Suprapubic skin (tissue), 4 donors: ENCODE measurements around the gene AMBP. TPM values are rescaled to one million over a fixed set of nuclear protein-coding genes. Genes with fewer than 3 reads are reported as not detected.
A peak's percentile ranks its signal among the peaks of the same experiment; 100 is the strongest.

Experiments
- DNase-seq, 2 donors: peaks; one replicate each; pipeline ENCODE4 v3.0.0-alpha.2; 2019; ENCODE audit warnings: low spot score in 2 of 2
- H3K27ac ChIP-seq: fragments of 200-600 bp; sonication (generic); one replicate; pipeline ENCODE4 v1.5.1; 2019
- H3K27me3 ChIP-seq: fragments of 200-600 bp; sonication (generic); one replicate; pipeline ENCODE4 v1.5.1; 2019
- H3K36me3 ChIP-seq: fragments of 200-600 bp; sonication (generic); one replicate; pipeline ENCODE4 v1.5.1; 2019
- H3K4me1 ChIP-seq: fragments of 200-600 bp; sonication (generic); one replicate; pipeline ENCODE4 v1.5.1; 2019
- H3K4me3 ChIP-seq: fragments of 200-600 bp; sonication (generic); one replicate; pipeline ENCODE4 v1.5.1; 2019; ENCODE audit warnings: mild to moderate bottlenecking
- H3K9me3 ChIP-seq: fragments of 200-600 bp; sonication (generic); one replicate; pipeline ENCODE4 v1.5.1; 2019
- EP300 ChIP-seq: sonication (generic); formaldehyde crosslinking; IDR thresholded peaks from one replicate; pipeline ENCODE4 v1.6.1; 2017; ENCODE audit warnings: antibody characterized with exemption
- POLR2A ChIP-seq, 2 donors: fragments of 450-650 bp; IDR thresholded peaks; one replicate each; pipeline ENCODE4 v1.6.1; 2017; ENCODE audit warnings: antibody characterized with exemption in 2 of 2, mild to moderate bottlenecking in 2 of 2, moderate library complexity in 2 of 2
- POLR2AphosphoS5 ChIP-seq, 3 donors: sonication (generic); formaldehyde crosslinking; IDR thresholded peaks; one replicate each; pipeline ENCODE4 v1.6.1; 2017; ENCODE audit warnings: antibody characterized with exemption in 3 of 3
- WGBS: methylation state at CpG from one replicate; pipeline ENCODE4 v1.1.5; 2018; 5-methylcytosine and 5-hydroxymethylcytosine counted together
- total RNA-seq, 4 donors: library from RNA; depleted of rRNA; stranded (reverse); fragments of >200 nt; gene quantifications; one replicate each; pipeline ENCODE4 v1.1.0, GENCODE V29; 2016
- TF ChIP-seq, protein P1 (sequence below), 2 donors: fragments of 200-600 bp in 1 of 2; fragments of 450-650 bp in 1 of 2; sonication (generic) in 1 of 2; IDR thresholded peaks; one replicate each; pipeline ENCODE4 v1.5.1; 2016 to 2019; ENCODE audit warnings: antibody characterized with exemption in 2 of 2, mild to moderate bottlenecking in 1 of 2, moderate library complexity in 1 of 2

Gene AMBP
- total RNA-seq, 4 donors from 2014 or later: 3.6 TPM; not detected in 3

DNA sequence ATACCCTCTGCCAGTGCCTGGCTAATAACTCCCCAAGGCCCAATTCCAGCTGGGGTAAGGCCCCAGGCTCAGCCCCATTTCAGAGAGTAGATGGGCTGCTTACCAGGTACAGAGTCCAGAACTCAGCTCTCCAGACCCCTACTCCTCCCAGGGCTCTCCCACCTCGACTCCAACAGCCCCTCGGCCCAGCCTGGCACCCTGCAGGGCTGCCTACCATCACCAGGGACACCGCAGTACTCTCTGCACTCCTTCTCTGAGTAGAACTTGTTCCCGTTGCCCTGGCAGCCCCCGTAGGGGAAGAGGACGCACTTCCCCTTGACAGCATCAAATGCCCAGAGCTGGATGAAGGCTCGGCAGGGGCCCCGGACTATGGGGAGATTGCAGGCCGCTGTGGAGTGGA is 17.4 kb downstream of the AMBP start:
- Histone ChIP-seq H3K9me3 (no peaks in the 10 kb centered on the region), H3K36me3 (no peaks in the 10 kb centered on the region), H3K27me3 (no peaks in the 10 kb centered on the region), H3K4me1 (no peaks in the 10 kb centered on the region), H3K27ac (no peak overlapping the region), H3K4me3 (no peak overlapping the region)
- DNase-seq: peak in 1 of 2 donors; percentile 76
- TF ChIP-seq POLR2AphosphoS5 (IDR thresholded peaks at IDR 0.05) (no peak), POLR2A (IDR thresholded peaks at IDR 0.05) (no peak), EP300 (no peak)
- TF ChIP-seq, protein P1, sequence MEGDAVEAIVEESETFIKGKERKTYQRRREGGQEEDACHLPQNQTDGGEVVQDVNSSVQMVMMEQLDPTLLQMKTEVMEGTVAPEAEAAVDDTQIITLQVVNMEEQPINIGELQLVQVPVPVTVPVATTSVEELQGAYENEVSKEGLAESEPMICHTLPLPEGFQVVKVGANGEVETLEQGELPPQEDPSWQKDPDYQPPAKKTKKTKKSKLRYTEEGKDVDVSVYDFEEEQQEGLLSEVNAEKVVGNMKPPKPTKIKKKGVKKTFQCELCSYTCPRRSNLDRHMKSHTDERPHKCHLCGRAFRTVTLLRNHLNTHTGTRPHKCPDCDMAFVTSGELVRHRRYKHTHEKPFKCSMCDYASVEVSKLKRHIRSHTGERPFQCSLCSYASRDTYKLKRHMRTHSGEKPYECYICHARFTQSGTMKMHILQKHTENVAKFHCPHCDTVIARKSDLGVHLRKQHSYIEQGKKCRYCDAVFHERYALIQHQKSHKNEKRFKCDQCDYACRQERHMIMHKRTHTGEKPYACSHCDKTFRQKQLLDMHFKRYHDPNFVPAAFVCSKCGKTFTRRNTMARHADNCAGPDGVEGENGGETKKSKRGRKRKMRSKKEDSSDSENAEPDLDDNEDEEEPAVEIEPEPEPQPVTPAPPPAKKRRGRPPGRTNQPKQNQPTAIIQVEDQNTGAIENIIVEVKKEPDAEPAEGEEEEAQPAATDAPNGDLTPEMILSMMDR (IDR thresholded peaks at IDR 0.05): no peak
- 74% methylated on average over 7 of the region's 9 CpGs for WGBS

DNA sequence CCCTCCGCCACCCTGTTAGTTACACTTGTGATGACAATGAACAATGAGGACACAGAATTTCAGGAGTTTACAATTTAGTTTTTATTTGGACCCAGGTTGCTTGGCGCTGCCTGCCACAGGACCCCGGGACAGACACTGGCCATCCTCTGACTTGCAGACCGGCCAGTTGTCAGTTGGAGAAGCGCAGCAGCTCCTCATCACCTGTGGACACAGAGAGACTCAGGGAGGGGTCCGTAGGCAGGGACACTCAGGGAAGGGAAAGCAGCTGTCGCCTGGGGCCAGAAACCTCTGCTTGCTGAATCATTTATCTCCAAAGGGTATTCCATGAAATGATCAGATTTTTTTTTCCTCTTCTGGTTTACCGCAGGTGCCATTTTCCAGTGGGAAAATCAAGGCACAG is 18.0 kb downstream of the AMBP start:
- no peak overlapping the region for H3K4me3 ChIP-seq
- peak in 1 of 2 donors; percentile 40 for DNase-seq
- no peaks in the 10 kb centered on the region for H3K36me3 ChIP-seq
- no peaks in the 10 kb centered on the region for H3K9me3 ChIP-seq
- H3K27me3 ChIP-seq: no peaks in the 10 kb centered on the region
- TF ChIP-seq, protein P1 (IDR thresholded peaks at IDR 0.05): no peak
- TF ChIP-seq POLR2AphosphoS5 (IDR thresholded peaks at IDR 0.05): no peak
- TF ChIP-seq POLR2A (IDR thresholded peaks at IDR 0.05): no peak
- no peak for TF ChIP-seq EP300
- no peaks in the 10 kb centered on the region for H3K4me1 ChIP-seq
- no peak overlapping the region for H3K27ac ChIP-seq
- WGBS: 93% methylated on average over 8 of the region's 8 CpGs

DNA sequence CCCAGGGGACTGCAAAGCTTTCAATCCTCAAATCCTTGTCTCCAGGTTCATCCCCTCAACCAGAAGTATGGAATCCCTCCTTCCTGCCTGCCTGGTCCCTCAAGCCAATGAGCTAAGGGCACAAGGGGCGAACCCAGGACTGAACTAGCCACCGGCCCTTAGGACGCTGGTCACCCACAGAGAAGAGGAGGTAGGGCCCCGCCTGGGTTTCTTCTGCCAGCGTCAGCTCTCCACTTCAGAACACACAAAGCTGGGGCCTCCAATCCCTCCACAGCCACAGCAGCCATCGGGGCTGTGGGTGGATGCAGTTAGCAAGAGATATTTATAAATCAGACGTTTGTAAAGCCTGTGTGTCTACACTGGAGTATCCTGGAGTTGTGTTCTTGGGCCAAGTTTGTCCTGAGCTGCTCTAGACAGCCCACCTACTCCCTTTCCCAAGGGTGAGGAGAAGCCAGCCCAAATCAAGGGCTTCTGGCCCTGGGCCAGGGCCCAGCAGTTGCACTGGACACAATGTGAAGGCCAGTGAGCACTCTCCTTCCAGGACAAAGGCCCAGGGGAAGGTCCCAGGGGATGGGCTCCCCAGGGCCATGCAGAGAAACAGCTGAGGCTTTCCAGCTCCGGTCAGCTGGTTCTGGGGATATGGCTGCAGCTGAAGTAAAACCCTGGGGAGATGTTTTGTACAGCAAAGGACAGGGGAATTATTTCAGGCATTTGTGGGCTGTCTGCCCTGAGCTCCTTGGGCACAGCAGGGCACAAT is 18.9 kb downstream of the AMBP start:
- Histone ChIP-seq H3K4me3 (no peak overlapping the region), H3K27ac (no peak overlapping the region), H3K36me3 (no peaks in the 10 kb centered on the region), H3K4me1 (no peaks in the 10 kb centered on the region), H3K9me3 (no peaks in the 10 kb centered on the region), H3K27me3 (no peaks in the 10 kb centered on the region)
- peak in 1 of 2 donors; percentile 61 for DNase-seq
- 80% methylated on average over 8 of the region's 8 CpGs for WGBS
- TF ChIP-seq, protein P1 (IDR thresholded peaks at IDR 0.05): no peak
- TF ChIP-seq POLR2AphosphoS5 (IDR thresholded peaks at IDR 0.05): no peak

DNA sequence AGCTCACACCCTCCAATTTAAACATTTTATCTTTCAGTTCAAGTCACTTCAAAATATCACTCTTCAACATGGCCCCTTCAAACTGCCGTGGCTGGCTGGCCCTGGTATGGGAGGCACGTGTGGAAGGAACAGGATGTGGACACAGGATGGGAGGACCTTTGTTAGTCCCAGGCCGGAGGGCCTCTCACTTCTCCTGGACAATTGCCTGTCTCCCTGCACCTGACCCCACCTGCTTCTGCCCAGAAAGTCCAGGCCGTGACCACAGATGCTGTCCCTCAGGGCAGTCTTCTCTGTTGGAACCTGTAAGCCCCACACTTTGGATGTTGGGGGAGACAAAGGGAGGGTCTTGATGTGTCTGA is 19.4 kb downstream of the AMBP start:
- H3K27ac ChIP-seq: no peak overlapping the region
- H3K36me3 ChIP-seq: peaks cover 1% of the 10 kb centered on the region
- WGBS: 92% methylated on average over 4 of the region's 4 CpGs
- H3K9me3 ChIP-seq: no peaks in the 10 kb centered on the region
- H3K27me3 ChIP-seq: no peaks in the 10 kb centered on the region
- no peak overlapping the region for H3K4me3 ChIP-seq
- DNase-seq: peak in 1 of 2 donors; percentile 18
- TF ChIP-seq, protein P1 (IDR thresholded peaks at IDR 0.05): no peak
- no peak for TF ChIP-seq POLR2AphosphoS5 (IDR thresholded peaks at IDR 0.05)
- H3K4me1 ChIP-seq: no peaks in the 10 kb centered on the region

DNA sequence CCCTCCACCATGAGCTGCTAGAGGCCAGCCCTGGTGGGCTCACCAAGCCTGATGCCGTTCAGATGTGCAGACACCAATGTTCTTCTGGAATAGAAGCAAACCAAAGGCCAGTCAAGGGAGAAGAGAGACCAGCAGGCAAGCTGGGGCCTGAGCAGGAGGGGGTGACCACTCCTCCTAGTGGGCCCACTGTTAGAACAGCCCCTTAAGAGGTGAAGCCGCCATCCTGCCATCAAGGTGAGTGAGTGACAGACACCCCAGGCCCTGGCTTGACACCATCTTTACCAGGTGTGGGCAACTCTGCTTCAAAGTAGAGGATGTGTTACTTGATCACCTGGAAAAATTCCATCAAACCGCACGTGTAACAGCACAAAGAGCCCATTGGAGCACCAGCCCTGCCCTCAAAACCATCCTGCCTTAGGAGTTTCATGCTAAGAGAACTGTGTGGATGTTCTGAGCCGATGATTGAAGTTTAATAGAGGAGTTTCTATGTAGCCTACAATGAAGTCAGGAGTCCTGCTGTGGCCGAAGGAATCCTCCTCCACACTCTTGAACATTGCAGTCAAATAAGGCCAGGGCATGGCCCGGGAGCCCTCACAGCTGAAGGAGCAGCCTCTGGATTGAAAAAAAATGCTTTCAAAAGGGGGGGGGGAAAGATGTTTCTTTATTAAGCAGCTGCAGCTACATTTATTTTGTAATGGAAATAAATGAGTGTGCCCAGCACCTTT is 20.8 kb downstream of the AMBP start:
- H3K27ac ChIP-seq: no peak overlapping the region
- H3K4me3 ChIP-seq: no peak overlapping the region
- H3K27me3 ChIP-seq: no peaks in the 10 kb centered on the region
- H3K4me1 ChIP-seq: no peaks in the 10 kb centered on the region
- TF ChIP-seq POLR2A (IDR thresholded peaks at IDR 0.05) (no peak), EP300 (no peak), POLR2AphosphoS5 (IDR thresholded peaks at IDR 0.05) (no peak)
- TF ChIP-seq, protein P1 (IDR thresholded peaks at IDR 0.05): no peak
- peak; percentile 15 to 65 for DNase-seq
- H3K9me3 ChIP-seq: no peaks in the 10 kb centered on the region
- WGBS: 74% methylated on average over 6 of the region's 7 CpGs
- peaks cover 3% of the 10 kb centered on the region for H3K36me3 ChIP-seq
